HG03342 (cell line): ENCODE measurements around the gene SPATS2L.
A peak's percentile ranks its signal among the peaks of the same experiment; 100 is the strongest.

Experiments
- ATAC-seq: cut with Tn5 transposase; IDR thresholded peaks from one replicate; pipeline ENCODE4 v1.9.1; 2021; ENCODE audit warnings: mild to moderate bottlenecking, moderate library complexity; ENCODE audit not compliant: unreplicated experiment

Gene SPATS2L

GRCh38 chr2:200306196-200306930 lies at the start of gene SPATS2L:
SPATS2L (plus strand) TSS chr2:200306693; CDS start chr2:200389245, 82,552 bp downstream.
- peak; percentile 47 for ATAC-seq

- no peak for ATAC-seq
These were observed 48.9 kb upstream of the SPATS2L start for GRCh38 chr2:200257570-200257969.

GRCh38 chr2:200258081-200258480 lies 48.4 kb upstream of the SPATS2L start:
- ATAC-seq = no peak

GRCh38 chr2:200258881-200259576 lies 47.5 kb upstream of the SPATS2L start:
- ATAC-seq = no peak

GRCh38 chr2:200259577-200259957 lies 46.9 kb upstream of the SPATS2L start:
- ATAC-seq = no peak

- ATAC-seq = no peak
These were observed 44.4 kb upstream of the SPATS2L start for GRCh38 chr2:200262047-200262446.

GRCh38 chr2:200263279-200263678 lies 43.2 kb upstream of the SPATS2L start:
- ATAC-seq = no peak

GRCh38 chr2:200264631-200265030 lies 41.9 kb upstream of the SPATS2L start:
- no peak for ATAC-seq

- ATAC-seq = no peak
These were observed 40.1 kb upstream of the SPATS2L start for GRCh38 chr2:200266406-200266805.

GRCh38 chr2:200267350-200267749 lies 39.1 kb upstream of the SPATS2L start:
- ATAC-seq = no peak

- no peak for ATAC-seq
These were observed 35.8 kb upstream of the SPATS2L start for GRCh38 chr2:200270732-200271131.

- no peak for ATAC-seq
These were observed 34.2 kb upstream of the SPATS2L start for GRCh38 chr2:200272320-200272719.

GRCh38 chr2:200274116-200275075 lies 32.1 kb upstream of the SPATS2L start:
- no peak for ATAC-seq

GRCh38 chr2:200275295-200276013 lies 31.0 kb upstream of the SPATS2L start:
- ATAC-seq = no peak

- no peak for ATAC-seq
These were observed 30.0 kb upstream of the SPATS2L start for GRCh38 chr2:200276472-200276871.

- no peak for ATAC-seq
These were observed 27.7 kb upstream of the SPATS2L start for GRCh38 chr2:200278694-200279316.

- ATAC-seq = no peak
These were observed 26.6 kb upstream of the SPATS2L start for GRCh38 chr2:200279857-200280256.

- no peak for ATAC-seq
These were observed 19.9 kb upstream of the SPATS2L start for GRCh38 chr2:200286578-200286977.

- ATAC-seq = no peak
These were observed 17.6 kb upstream of the SPATS2L start for GRCh38 chr2:200288670-200289429.
